Activated CD4-positive, CD25-positive, alpha-beta regulatory T cell treated with anti-CD3 and anti-CD28 coated beads, Interleukin-2, amount 50 U/mL, for 16 hours (primary cell): ENCODE results near the gene CBX6.
A peak's percentile ranks its signal among the peaks of the same experiment; 100 is the strongest.
"Not testable (repeated sequence)": the region's sequence is repeated elsewhere in the genome, so short reads cannot be mapped to it uniquely, and the experiment has no call there.

Experiments
- DNase-seq: peaks from one replicate; pipeline ENCODE4 v3.0.0-alpha.2; 2020; ENCODE audit warnings: low read depth, low spot score

The CBX6 gene

GRCh38 chr22:38872172-38872830 is at the start of gene CBX6:
Gene CBX6 (minus strand): TSS chr22:38872216. CDS start chr22:38872190, 26 bp downstream.
- peak; percentile 91 for DNase-seq

GRCh38 chr22:38921806-38922205 is 49.8 kb upstream of the CBX6 start:
- DNase-seq, result no peak

GRCh38 chr22:38921120-38921519 is 49.1 kb upstream of the CBX6 start:
- DNase-seq, result no peak

GRCh38 chr22:38919631-38920190 is 47.7 kb upstream of the CBX6 start:
- no peak for DNase-seq

- no peak for DNase-seq
Observed at GRCh38 chr22:38911434-38911833, 39.4 kb upstream of the CBX6 start.

- DNase-seq, result no peak
Observed at GRCh38 chr22:38907767-38908166, 35.8 kb upstream of the CBX6 start.

- DNase-seq, result no peak
Observed at GRCh38 chr22:38906052-38906451, 34.0 kb upstream of the CBX6 start.

GRCh38 chr22:38904052-38904617 is 32.1 kb upstream of the CBX6 start:
- not testable (repeated sequence) for DNase-seq

- no peak for DNase-seq
Observed at GRCh38 chr22:38901111-38901641, 29.2 kb upstream of the CBX6 start.

GRCh38 chr22:38900677-38901076 is 28.7 kb upstream of the CBX6 start:
- DNase-seq, result no peak

GRCh38 chr22:38891256-38891655 is 19.2 kb upstream of the CBX6 start:
- no peak for DNase-seq

GRCh38 chr22:38890377-38890776 is 18.4 kb upstream of the CBX6 start:
- DNase-seq, result no peak

GRCh38 chr22:38886333-38886732 is 14.3 kb upstream of the CBX6 start:
- no peak for DNase-seq

- no peak for DNase-seq
Observed at GRCh38 chr22:38882972-38883622, 11.1 kb upstream of the CBX6 start.

- no peak for DNase-seq
Observed at GRCh38 chr22:38881997-38882879, 10.2 kb upstream of the CBX6 start.

- DNase-seq, result no peak
Observed at GRCh38 chr22:38881464-38881871, 9.5 kb upstream of the CBX6 start.

GRCh38 chr22:38879961-38880360 is 7.9 kb upstream of the CBX6 start:
- DNase-seq, result no peak

GRCh38 chr22:38879108-38879729 is 7.2 kb upstream of the CBX6 start:
- DNase-seq, result no peak

- DNase-seq, result no peak
Observed at GRCh38 chr22:38878001-38878400, 6.0 kb upstream of the CBX6 start.

GRCh38 chr22:38874529-38875222 is 2.7 kb upstream of the CBX6 start:
- no peak for DNase-seq
